CD14-positive monocyte (primary cell): Measurements from ENCODE around the gene CACUL1. TPM values are rescaled to one million over a fixed set of nuclear protein-coding genes. Genes with fewer than 3 reads are reported as not detected.

Experiments
- DNase-seq, 3 donors: peaks; one replicate each; pipeline ENCODE4 v3.0.0-alpha.2; 2011 to 2022
- H2AFZ ChIP-seq: 2 replicates; pipeline ENCODE4 v1.6.0; 2012; ENCODE audit warnings: mild to moderate bottlenecking, low read depth, low read length, inconsistent platforms; ENCODE audit not compliant: insufficient read depth, poor library complexity, severe bottlenecking
- H3K27ac ChIP-seq, 2 donors: 1 replicate in 1 of 2; 2 replicates in 1 of 2; pipeline ENCODE4 v1.5.1; 2012 to 2013; ENCODE audit warnings: low read length in 2 of 2, control low read depth in 1 of 2, inconsistent platforms in 1 of 2, low read depth in 1 of 2, mild to moderate bottlenecking in 1 of 2
- H3K27me3 ChIP-seq, 2 donors: one replicate each; pipeline versions ENCODE4 v1.6.0 to v1.6.1; 2011 to 2013; ENCODE audit warnings: low read length in 2 of 2; ENCODE audit not compliant: control insufficient read depth in 2 of 2, insufficient read depth in 2 of 2
- H3K36me3 ChIP-seq, 2 donors: replicated peaks in 1 of 2; 1 replicate in 1 of 2; 2 replicates in 1 of 2; pipeline versions ENCODE4 v1.5.1 to v1.6.1; 2012 to 2013; ENCODE audit warnings: low read length in 2 of 2, control low read depth in 1 of 2, inconsistent platforms in 1 of 2, mild to moderate bottlenecking in 1 of 2; ENCODE audit not compliant: insufficient read depth in 2 of 2, control insufficient read depth in 1 of 2
- H3K4me1 ChIP-seq, 2 donors: 1 replicate in 1 of 2; 2 replicates in 1 of 2; pipeline versions ENCODE4 v1.5.1 to v1.6.1; 2012 to 2013; ENCODE audit warnings: low read length in 2 of 2, control low read depth in 1 of 2, inconsistent platforms in 1 of 2, mild to moderate bottlenecking in 1 of 2, moderate library complexity in 1 of 2; ENCODE audit not compliant: insufficient read depth in 2 of 2, control insufficient read depth in 1 of 2
- H3K4me2 ChIP-seq: replicated peaks from 2 replicates; pipeline ENCODE3; 2012; ENCODE audit warnings: low read length, moderate library complexity, mild to moderate bottlenecking; ENCODE audit not compliant: poor library complexity, severe bottlenecking; ENCODE audit errors: extremely low read depth
- H3K4me3 ChIP-seq, 3 experiments: fragments of 200-600 bp in 1 of 3; sonication (generic) in 1 of 3; replicated peaks in 1 of 3; 1 replicate in 2 of 3; 2 replicates in 1 of 3; pipeline ENCODE4 v1.5.1; 2011 to 2013; ENCODE audit warnings: low read length in 3 of 3, mild to moderate bottlenecking in 3 of 3, control low read depth in 2 of 3, low read depth in 2 of 3, inconsistent platforms in 1 of 3, moderate library complexity in 1 of 3
- H3K79me2 ChIP-seq: 2 replicates; pipeline ENCODE4 v1.6.0; 2012; ENCODE audit warnings: mild to moderate bottlenecking, control low read depth, inconsistent platforms, low read length, moderate library complexity; ENCODE audit not compliant: insufficient read depth
- H3K9ac ChIP-seq: 2 replicates; pipeline ENCODE4 v1.6.0; 2017; ENCODE audit warnings: low read length, mild to moderate bottlenecking; ENCODE audit not compliant: insufficient read depth, poor library complexity, severe bottlenecking
- H3K9me3 ChIP-seq, 2 donors: replicated peaks in 1 of 2; 1 replicate in 1 of 2; 2 replicates in 1 of 2; pipeline versions ENCODE4 v1.5.1 to v1.6.1; 2012 to 2013; ENCODE audit warnings: low read length in 2 of 2, control low read depth in 1 of 2; ENCODE audit not compliant: control insufficient read depth in 1 of 2, insufficient read depth in 1 of 2
- H4K20me1 ChIP-seq: 2 replicates; pipeline ENCODE4 v1.6.0; 2012; ENCODE audit warnings: mild to moderate bottlenecking, low read length, control low read depth, moderate library complexity; ENCODE audit not compliant: insufficient read depth
- H3K27ac Mint-ChIP-seq, 7 donors: one replicate each; pipeline ENCODE4 v1.8.0; 2020; ENCODE audit warnings: mild to moderate bottlenecking in 7 of 7, mixed read lengths in 7 of 7, moderate library complexity in 6 of 7, inconsistent platforms in 2 of 7
- H3K27me3 Mint-ChIP-seq, 3 donors: one replicate each; pipeline ENCODE4 v1.8.0; 2021 to 2022; ENCODE audit warnings: low read depth in 3 of 3, mild to moderate bottlenecking in 3 of 3, mixed read lengths in 3 of 3, moderate library complexity in 3 of 3, inconsistent platforms in 1 of 3
- H3K36me3 Mint-ChIP-seq, 2 donors: one replicate each; pipeline ENCODE4 v1.8.0; 2020; ENCODE audit warnings: mixed read lengths in 2 of 2, inconsistent platforms in 1 of 2, mild to moderate bottlenecking in 1 of 2
- H3K4me1 Mint-ChIP-seq: one replicate; pipeline ENCODE4 v1.8.0; 2020; ENCODE audit warnings: mild to moderate bottlenecking, mixed read lengths
- H3K4me3 Mint-ChIP-seq, 2 donors: one replicate each; pipeline ENCODE4 v1.8.0; 2020; ENCODE audit warnings: mild to moderate bottlenecking in 2 of 2, mixed read lengths in 2 of 2, moderate library complexity in 1 of 2
- H3K9me3 Mint-ChIP-seq, 7 donors: one replicate each; pipeline ENCODE4 v1.8.0; 2020 to 2022; ENCODE audit warnings: mixed read lengths in 7 of 7, mild to moderate bottlenecking in 6 of 7, moderate library complexity in 6 of 7, inconsistent platforms in 2 of 7
- WGBS: methylation state at CpG from one replicate; pipeline ENCODE4 v1.1.5; 2013; ENCODE audit warnings: missing lambda C conversion rate; ENCODE audit not compliant: insufficient coverage; 5-methylcytosine and 5-hydroxymethylcytosine counted together
- intact Hi-C, 2 donors: fragments of 100-400 bp; cut with micrococcal nuclease; formaldehyde crosslinking; loops; one replicate each; pipeline versions ENCODE4 v1.15.0 to v1.15.1; 2023
- polyA plus RNA-seq, 3 donors: library from polyadenylated mRNA; depleted of rRNA in 1 of 3; unstranded in 2 of 3; stranded (reverse) in 1 of 3; fragments of 300-500 nt in 2 of 3; fragments of >200 nt in 1 of 3; fragmentation: Illumina TruSeq in 2 of 3; gene quantifications; 1 replicate in 2 of 3; 2 replicates in 1 of 3; pipeline ENCODE4 v1.2.3, GENCODE V29; 2012 to 2021
- TF ChIP-seq, protein P1 (sequence below): fragments of 200-600 bp; IDR thresholded peaks from one replicate; pipeline ENCODE4 v1.8.0; 2022; ENCODE audit warnings: antibody characterized with exemption, mild to moderate bottlenecking

Gene CACUL1
- polyA plus RNA-seq, 3 donors: 18.1 to 50.8 (median 38.8) TPM

GRCh38 chr10:118638680-118639079 lies 116.1 kb downstream of the CACUL1 start:
- no peak for DNase-seq
- H3K4me1 Mint-ChIP-seq: no peaks in the 10 kb centered on the region
- H3K4me3 Mint-ChIP-seq: no peak overlapping the region
- Histone ChIP-seq H2AFZ (no peak overlapping the region), H3K4me3 (no peak overlapping the region), H4K20me1 (no peaks in the 10 kb centered on the region), H3K79me2 (no peaks in the 10 kb centered on the region), H3K9ac (no peak overlapping the region), H3K27me3 (no peaks in the 10 kb centered on the region), H3K27ac (no peak overlapping the region), H3K36me3 (no peaks in the 10 kb centered on the region), H3K9me3 (peaks cover 0 to 7% of the 10 kb centered on the region in 2 donors), H3K4me1 (no peaks in the 10 kb centered on the region), H3K4me2 (no peak overlapping the region)
- WGBS: 83% methylated on average over 4 of the region's 9 CpGs
- peaks cover 0 to 20% (median 6%) of the 10 kb centered on the region in 3 donors for H3K27me3 Mint-ChIP-seq
- H3K36me3 Mint-ChIP-seq: no peaks in the 10 kb centered on the region
- peaks cover 4 to 20% (median 9%) of the 10 kb centered on the region in 7 donors for H3K9me3 Mint-ChIP-seq
- H3K27ac Mint-ChIP-seq: no peak overlapping the region
- intact Hi-C loops: no loop called here
- TF ChIP-seq, protein P1, sequence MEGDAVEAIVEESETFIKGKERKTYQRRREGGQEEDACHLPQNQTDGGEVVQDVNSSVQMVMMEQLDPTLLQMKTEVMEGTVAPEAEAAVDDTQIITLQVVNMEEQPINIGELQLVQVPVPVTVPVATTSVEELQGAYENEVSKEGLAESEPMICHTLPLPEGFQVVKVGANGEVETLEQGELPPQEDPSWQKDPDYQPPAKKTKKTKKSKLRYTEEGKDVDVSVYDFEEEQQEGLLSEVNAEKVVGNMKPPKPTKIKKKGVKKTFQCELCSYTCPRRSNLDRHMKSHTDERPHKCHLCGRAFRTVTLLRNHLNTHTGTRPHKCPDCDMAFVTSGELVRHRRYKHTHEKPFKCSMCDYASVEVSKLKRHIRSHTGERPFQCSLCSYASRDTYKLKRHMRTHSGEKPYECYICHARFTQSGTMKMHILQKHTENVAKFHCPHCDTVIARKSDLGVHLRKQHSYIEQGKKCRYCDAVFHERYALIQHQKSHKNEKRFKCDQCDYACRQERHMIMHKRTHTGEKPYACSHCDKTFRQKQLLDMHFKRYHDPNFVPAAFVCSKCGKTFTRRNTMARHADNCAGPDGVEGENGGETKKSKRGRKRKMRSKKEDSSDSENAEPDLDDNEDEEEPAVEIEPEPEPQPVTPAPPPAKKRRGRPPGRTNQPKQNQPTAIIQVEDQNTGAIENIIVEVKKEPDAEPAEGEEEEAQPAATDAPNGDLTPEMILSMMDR: no peak

- Histone ChIP-seq H3K9ac (no peak overlapping the region), H3K4me1 (no peaks in the 10 kb centered on the region), H3K4me2 (no peak overlapping the region), H3K27me3 (no peaks in the 10 kb centered on the region), H3K4me3 (no peak overlapping the region), H3K36me3 (no peaks in the 10 kb centered on the region), H3K79me2 (no peaks in the 10 kb centered on the region), H3K27ac (no peak overlapping the region), H3K9me3 (peaks cover 0 to 7% of the 10 kb centered on the region in 2 donors), H4K20me1 (no peaks in the 10 kb centered on the region), H2AFZ (no peak overlapping the region)
- WGBS: 92% methylated on average over 2 of the region's 4 CpGs
- no peaks in the 10 kb centered on the region for H3K4me1 Mint-ChIP-seq
- no peak overlapping the region for H3K27ac Mint-ChIP-seq
- H3K9me3 Mint-ChIP-seq: peaks cover under 1 to 14% (median 7%) of the 10 kb centered on the region in 7 donors
- no peak overlapping the region for H3K4me3 Mint-ChIP-seq
- peaks cover 6 to 16% (median 14%) of the 10 kb centered on the region in 3 donors for H3K27me3 Mint-ChIP-seq
- DNase-seq: no peak
- TF ChIP-seq, protein P1: no peak
- no peaks in the 10 kb centered on the region for H3K36me3 Mint-ChIP-seq
- intact Hi-C loops: no loop called here
Observed at GRCh38 chr10:118635674-118636402, 118.9 kb downstream of the CACUL1 start.
